Superior temporal gyrus (tissue), 1 donor: Measurements from ENCODE around the gene REP15.
"Not testable (repeated sequence)": the region's sequence is repeated elsewhere in the genome, so short reads cannot be mapped to it uniquely, and the experiment has no call there.

Experiments
- DNase-seq: peaks from one replicate; pipeline ENCODE4 v3.0.0-alpha.2; 2016; ENCODE audit errors: extremely low spot score

Gene REP15

GRCh38 chr12:27696293-27696652 lies at the start of gene REP15:
TSS of gene REP15 (plus strand) at chr12:27696447. CDS start at chr12:27696563, 116 bp downstream.
- no peak for DNase-seq

- no peak for DNase-seq
Observed at GRCh38 chr12:27650011-27650410, 46.2 kb upstream of the REP15 start.

DNA sequence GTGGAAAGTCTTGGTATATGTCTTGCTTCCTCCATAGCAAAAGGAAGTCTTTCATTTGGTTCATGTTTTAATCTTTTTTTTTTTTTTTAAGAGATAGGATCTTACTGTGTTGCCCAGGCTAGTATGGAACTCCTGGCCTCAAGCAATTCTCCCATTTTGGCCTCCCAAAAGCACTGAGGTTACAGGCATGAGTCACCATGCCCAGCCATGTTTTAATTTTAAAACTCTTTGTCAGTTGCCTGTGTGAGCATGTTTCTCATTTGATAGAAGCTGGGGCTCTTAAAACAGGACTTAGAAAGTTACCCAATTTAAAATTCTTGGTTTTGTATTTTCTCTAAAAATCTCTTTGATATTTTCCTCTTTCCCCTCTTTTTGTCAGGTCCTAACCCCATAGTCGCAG lies 45.0 kb upstream of the REP15 start:
- no peak for DNase-seq

GRCh38 chr12:27652174-27652763 lies 44.0 kb upstream of the REP15 start:
- DNase-seq: peak; percentile 96

- DNase-seq: no peak
Observed at GRCh38 chr12:27653661-27654060, 42.6 kb upstream of the REP15 start.

GRCh38 chr12:27655476-27655875 lies 40.8 kb upstream of the REP15 start:
- DNase-seq: not testable (repeated sequence)

- DNase-seq: no peak
Observed at GRCh38 chr12:27657296-27657695, 39.0 kb upstream of the REP15 start.

DNA sequence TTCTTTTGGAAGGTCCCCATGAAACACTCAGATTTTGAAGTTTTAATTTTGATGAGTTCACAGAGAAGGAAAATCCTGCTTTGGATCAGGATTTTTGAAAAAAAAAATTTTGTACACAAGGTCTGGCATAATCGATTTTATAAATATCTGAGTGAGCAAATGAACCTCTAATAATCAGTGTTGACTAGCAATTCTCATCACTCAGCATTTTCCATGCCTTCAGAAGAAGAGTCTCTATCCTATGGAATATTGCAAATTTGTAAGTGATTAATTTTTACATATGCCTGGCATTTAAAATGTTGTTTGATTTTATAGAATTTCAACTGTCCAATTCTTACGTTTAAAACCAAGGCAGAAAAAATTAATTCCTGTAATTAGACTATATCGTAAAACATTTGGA lies 30.5 kb upstream of the REP15 start:
- no peak for DNase-seq

- DNase-seq: no peak
Observed at GRCh38 chr12:27666510-27666909, 29.7 kb upstream of the REP15 start.

DNA sequence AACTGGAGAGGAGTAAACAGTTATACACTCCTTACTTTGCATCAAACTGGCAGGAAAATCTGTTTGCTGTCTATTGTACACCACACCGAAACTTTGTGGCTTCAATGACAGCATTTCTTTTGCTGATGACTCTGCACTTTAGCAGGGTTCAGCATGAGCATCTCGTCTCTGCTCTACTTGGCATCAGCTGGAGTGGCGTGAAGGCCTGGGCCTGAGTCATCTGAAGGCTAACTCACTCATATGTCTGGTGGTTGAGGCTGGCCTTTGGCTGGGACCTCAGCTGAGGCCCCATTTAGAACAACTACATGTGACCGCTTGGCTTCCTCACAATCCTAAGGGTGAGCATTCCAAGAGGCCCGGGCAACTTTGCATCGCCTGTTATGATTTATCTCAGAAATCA lies 28.7 kb upstream of the REP15 start:
- no peak for DNase-seq

DNA sequence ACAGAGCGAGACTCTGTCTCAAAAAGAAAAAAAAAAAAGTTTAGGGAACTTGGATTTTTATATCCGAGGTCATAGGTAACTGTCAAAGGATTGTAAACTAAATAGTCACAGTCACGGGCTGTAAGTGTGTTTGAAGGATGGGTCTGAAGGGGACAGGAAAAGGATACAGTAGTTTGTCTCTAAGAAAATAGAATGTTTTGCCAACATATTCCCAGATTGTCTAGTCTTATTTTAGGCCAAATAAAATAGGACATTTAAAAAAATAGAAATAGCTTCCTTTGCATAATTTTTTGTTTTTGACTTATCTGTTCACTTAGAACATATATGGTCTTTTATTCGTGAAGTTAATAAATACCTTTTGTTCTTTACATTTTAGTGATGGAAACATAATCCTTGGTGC lies 24.2 kb upstream of the REP15 start:
- no peak for DNase-seq

DNA sequence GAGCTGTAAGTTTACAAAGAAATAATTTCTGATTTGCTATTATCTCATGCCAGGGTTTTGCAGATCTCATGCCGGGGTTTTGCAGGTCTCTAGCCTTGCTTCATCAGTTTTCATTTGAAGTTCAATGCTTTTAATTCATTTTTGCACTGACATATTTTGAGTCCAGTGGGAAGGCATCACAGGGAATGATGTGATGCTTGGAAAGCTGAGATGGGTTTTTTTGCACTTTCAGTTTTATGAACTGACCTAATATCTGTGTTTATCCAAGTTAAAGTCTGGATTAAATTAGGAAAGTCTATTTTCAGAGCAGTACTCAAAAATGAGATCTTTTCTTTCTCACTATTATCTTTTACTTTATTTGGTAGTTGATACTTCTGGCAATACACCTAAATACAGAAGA lies 23.6 kb upstream of the REP15 start:
- no peak for DNase-seq

DNA sequence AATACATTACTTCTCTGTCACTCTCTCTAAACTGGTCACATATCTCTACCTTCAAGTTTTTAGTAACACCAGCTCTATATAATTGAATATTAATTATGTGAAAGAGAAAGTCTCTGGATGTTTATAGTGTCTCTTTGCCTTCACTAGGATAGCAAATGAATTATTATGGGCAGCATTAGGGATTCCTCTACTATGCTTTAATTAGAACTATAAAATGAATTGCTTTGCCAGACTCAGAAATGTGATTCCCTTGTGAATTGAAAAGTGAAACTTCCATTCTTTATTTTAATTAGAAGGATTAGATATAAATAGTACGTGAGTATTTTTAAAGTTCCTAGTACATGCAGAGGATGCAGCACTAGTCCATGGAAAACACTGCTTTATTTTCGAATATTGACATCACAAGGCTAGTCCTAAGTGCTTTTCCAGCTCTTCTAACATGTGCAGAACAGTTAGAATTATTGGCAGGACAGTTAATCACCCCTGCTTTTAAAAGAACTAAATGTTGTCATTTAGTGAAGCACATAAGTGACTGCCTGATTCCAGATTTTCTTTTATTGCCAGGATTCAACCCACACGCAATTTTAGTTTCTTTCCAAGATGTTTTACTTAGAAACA lies 23.0 kb upstream of the REP15 start:
- no peak for DNase-seq

DNA sequence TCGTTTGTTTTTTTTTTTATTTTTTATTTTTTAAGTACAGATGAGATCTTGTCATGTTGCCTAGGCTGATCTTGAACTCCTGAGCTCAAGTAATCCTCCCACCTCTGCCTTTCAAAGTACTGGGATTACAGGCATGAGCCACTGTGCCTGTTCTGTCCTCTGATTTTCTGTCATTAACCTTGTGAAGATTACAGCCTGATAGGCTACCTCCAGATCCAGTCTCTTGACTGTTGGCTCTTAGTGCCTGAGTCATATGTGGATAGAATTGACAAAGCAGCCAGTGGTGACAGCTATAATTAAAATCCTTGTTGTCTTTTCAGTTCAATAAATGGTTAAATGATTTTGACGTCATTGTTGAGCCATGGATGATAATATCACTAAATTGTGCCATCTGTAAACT lies 21.3 kb upstream of the REP15 start:
- no peak for DNase-seq

DNA sequence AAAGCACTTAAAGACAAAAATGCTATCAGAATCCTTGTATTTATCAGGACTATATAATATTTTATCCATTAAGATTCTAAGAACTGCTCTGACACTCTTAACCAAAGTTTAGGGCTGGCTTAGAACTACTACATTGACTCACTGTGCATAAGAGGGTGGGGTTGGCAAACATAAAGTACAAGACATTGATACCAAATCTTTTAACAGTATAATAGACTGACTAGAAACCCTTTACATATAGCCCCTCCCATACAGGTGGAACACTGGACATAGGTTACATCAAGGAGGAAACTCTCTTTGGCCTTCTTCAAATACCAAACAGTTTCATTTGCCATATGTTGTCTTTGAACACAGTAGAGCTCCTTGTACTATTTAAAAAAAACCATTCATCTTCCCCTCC lies 15.6 kb upstream of the REP15 start:
- DNase-seq: no peak

DNA sequence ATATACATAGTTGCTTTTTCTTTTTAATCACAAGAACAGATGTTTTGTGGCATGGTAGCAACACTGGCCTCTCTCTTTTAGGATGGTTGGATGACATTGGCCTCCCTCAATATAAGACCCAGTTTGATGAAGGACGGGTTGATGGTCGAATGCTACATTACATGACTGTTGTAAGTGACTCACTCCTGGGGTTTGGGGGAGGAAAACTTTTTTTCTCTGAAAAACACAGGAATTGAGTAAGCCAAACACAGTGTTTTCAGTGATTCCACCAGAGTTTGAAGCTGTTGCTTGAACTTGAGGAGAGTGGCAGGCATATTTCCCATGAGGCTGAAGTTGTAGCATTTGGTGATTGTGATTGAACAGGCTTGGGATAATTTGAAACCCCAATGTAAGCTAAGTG lies 13.7 kb upstream of the REP15 start:
- no peak for DNase-seq

- DNase-seq: no peak
Observed at GRCh38 chr12:27685274-27685673, 11.0 kb upstream of the REP15 start.

GRCh38 chr12:27686147-27686546 lies 10.1 kb upstream of the REP15 start:
- no peak for DNase-seq

DNA sequence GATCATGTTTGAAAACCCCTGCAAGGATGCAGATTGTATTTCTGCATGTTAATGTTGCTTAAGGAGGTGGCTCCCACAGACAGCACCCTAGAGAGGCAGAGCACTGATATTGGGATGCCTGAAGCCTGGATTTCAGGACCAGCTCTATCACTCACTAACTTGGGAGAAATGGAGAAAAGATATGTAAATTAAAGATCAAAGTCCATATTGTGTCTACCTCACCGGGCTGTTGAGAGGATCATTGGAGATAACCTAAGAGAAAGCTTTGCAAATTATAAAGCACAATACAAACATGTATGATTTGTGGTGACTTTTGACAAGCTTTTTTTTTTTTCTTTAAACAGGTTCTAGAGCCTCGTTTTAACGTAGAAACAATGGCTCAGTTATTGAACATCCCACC lies 7.6 kb upstream of the REP15 start:
- DNase-seq: no peak

- DNase-seq: no peak
Observed at GRCh38 chr12:27689558-27690180, 6.6 kb upstream of the REP15 start.

GRCh38 chr12:27693403-27693802 lies 2.8 kb upstream of the REP15 start:
- DNase-seq: no peak

- DNase-seq: no peak
Observed at GRCh38 chr12:27695556-27696292, 523 bp upstream of the REP15 start.
